Activated gamma-delta T cell (primary cell): ENCODE data around the gene SPRY1.

Source experiments
- DNase-seq: peaks from one replicate; lab custom pipeline; 2025; lab: John Stamatoyannopoulos, UW

SPRY1 gene

GRCh38 chr4:123444290-123444731 is 47.7 kb downstream of the SPRY1 start:
- DNase-seq = no peak

DNA sequence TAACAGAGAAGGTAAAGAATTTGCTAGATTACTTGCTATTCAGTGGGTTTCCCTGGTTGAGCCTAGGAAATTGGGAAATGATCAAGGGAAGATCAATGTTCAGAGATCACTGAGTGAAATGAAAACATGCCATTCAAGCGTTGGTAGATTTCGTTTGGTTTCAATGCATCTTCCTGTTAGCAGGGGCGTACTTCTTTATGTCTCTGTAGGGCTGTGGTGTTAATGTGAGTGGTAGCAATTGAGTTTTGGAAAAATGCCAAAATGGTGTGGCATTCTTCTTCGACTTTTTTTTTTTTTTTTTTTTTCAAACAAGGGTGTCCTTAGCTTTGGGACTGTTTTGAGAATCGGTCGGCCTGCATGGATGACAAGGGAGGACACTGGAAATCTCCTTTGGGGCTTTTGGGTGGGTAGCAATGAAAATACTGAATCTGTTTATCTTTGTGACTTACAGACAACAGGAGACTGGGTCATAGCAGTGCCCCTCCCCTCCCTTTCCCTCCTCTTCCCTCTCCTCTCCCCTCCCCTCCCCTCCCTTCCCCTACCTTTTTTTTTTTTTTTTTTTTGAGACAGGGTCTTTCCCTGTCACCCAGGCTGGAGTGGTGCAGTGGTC is 50.4 kb downstream of the SPRY1 start:
- DNase-seq = no peak

GRCh38 chr4:123449362-123449761 is 52.8 kb downstream of the SPRY1 start:
- DNase-seq = no peak

DNA sequence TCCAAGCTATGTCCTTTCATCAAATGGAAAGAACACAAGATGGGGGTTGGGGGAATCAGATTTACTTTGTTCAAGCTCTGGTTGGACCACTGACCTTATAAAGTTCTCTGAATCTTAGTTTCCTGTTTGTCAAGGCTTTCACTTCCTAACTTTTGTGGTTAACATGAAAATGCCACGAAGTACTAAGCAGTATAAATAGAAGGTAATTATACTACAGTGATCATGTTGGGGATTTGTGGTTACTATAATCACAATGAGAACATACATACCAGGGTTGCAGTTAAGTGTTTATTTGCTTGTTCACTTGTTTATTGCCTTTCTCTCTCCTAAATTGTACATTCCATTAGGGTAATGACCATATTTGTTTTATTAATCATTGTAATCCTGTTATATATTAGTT is 53.2 kb downstream of the SPRY1 start:
- no peak for DNase-seq

- no peak for DNase-seq
Observed at GRCh38 chr4:123450393-123450792, 53.8 kb downstream of the SPRY1 start.

GRCh38 chr4:123452616-123453015 is 56.0 kb downstream of the SPRY1 start:
- DNase-seq = no peak

DNA sequence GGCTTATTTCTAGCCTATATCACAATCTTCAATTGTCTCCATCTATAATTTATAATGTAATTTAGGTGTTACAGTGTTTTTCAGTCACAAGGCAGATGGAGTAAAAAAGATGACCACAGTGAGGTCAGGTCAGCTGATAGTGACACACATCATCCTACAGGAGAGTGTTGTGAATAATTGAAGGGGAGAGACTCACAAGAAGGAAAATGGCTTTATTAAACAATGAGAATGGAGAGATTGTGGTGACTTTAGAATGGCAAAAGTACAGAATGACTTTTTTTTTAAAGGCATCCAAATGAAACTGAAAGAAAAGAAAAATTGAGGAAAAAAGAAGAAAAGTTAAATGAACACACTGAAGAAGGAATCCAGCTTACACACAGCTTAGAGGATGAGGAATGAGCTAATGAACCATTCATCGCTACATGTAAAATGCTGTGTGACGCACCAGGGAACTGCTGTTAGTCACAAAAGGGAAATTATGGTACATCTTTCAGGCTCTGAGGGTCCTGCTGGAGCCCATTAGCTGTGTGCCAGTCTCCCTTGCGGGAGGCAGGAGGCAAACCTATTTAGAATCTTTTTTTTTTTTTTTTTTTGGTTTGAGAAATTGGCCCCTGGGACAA is 56.6 kb downstream of the SPRY1 start:
- DNase-seq = no peak
